ENCODE data around the gene NF1. TPM values are rescaled to one million over a fixed set of nuclear protein-coding genes. Genes with fewer than 3 reads are reported as not detected.

The NF1 gene
- polyA plus RNA-seq, 1 of the 3 experiments (the other 2 are of a cell fraction) = 19.6 TPM

GRCh38 chr17:31231852-31232251, 137.1 kb downstream of the NF1 start:
- Histone ChIP-seq H2AFZ (ENCODE audit: low read depth) (no peak overlapping the region), H3K9ac (no peak overlapping the region), H3K4me3 (ENCODE audit: low read depth in 2 of 2, low read length in 1 of 2) (no peak overlapping the region), H3K27me3 (ENCODE audit: insufficient read depth) (no peaks in the 10 kb centered on the region), H3K4me2 (no peak overlapping the region), H3K4me1 (ENCODE audit: control insufficient read depth in 1 of 2, insufficient read depth in 2 of 2, low read depth in 1 of 2, low read length in 1 of 2) (peaks cover 0 to 5% of the 10 kb centered on the region in 2 experiments; a peak in 2 of 4 replicates), H4K20me1 (ENCODE audit: insufficient read depth) (no peaks in the 10 kb centered on the region), H3K9me2 (no peaks in the 10 kb centered on the region), H3K79me2 (ENCODE audit: insufficient read depth) (no peaks in the 10 kb centered on the region), H3K36me3 (replicated peaks in 1 of 2; ENCODE audit: control insufficient read depth in 1 of 2, insufficient read depth in 2 of 2, low read length in 1 of 2) (peaks cover 78 to 79% of the 10 kb centered on the region in 2 experiments), H3K9me3 (no peaks in the 10 kb centered on the region), H3F3A (replicated peaks; ENCODE audit: insufficient read depth) (no peaks in the 10 kb centered on the region), H3K27ac (ENCODE audit: low read depth in 2 of 2, low read length in 1 of 2) (no peak overlapping the region)
- ChIA-PET POLR2A (no interaction called here), CTCF (interaction anchor here (0.6 to 1.4 kb wide), 2 partner anchors 9 to 15 kb away, joined by 3 to 4 read pairs; no protein-coding TSS in a partner anchor)
- TF ChIP-seq FOXJ3 (CRISPR knock-in tag; IDR thresholded peaks at IDR 0.05) = no peak
- TF ChIP-seq, protein P1, sequence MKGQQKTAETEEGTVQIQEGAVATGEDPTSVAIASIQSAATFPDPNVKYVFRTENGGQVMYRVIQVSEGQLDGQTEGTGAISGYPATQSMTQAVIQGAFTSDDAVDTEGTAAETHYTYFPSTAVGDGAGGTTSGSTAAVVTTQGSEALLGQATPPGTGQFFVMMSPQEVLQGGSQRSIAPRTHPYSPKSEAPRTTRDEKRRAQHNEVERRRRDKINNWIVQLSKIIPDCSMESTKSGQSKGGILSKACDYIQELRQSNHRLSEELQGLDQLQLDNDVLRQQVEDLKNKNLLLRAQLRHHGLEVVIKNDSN (IDR thresholded peaks at IDR 0.05; ENCODE audit: borderline replicate concordance, low read depth) = no peak
- TF ChIP-seq FOXM1 (IDR thresholded peaks at IDR 0.05; ENCODE audit: low read depth) = no peak
- TF ChIP-seq GABPA (IDR thresholded peaks at IDR 0.05; ENCODE audit: low read depth) = no peak
- TF ChIP-seq NFIC (IDR thresholded peaks at IDR 0.05; ENCODE audit: borderline replicate concordance) = no peak
- TF ChIP-seq MXI1 (IDR thresholded peaks at IDR 0.05; ENCODE audit: low read depth, low read length) = no peak
- TF ChIP-seq, protein P2, sequence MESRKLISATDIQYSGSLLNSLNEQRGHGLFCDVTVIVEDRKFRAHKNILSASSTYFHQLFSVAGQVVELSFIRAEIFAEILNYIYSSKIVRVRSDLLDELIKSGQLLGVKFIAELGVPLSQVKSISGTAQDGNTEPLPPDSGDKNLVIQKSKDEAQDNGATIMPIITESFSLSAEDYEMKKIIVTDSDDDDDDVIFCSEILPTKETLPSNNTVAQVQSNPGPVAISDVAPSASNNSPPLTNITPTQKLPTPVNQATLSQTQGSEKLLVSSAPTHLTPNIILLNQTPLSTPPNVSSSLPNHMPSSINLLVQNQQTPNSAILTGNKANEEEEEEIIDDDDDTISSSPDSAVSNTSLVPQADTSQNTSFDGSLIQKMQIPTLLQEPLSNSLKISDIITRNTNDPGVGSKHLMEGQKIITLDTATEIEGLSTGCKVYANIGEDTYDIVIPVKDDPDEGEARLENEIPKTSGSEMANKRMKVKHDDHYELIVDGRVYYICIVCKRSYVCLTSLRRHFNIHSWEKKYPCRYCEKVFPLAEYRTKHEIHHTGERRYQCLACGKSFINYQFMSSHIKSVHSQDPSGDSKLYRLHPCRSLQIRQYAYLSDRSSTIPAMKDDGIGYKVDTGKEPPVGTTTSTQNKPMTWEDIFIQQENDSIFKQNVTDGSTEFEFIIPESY (IDR thresholded peaks at IDR 0.05; ENCODE audit: borderline replicate concordance, low read depth) = no peak
- no peak for TF ChIP-seq RFX5 (IDR thresholded peaks at IDR 0.05; ENCODE audit: low read length)
- no peak for TF ChIP-seq CHD2 (IDR thresholded peaks at IDR 0.05; ENCODE audit: low read length, partially characterized antibody)
- no peak for TF ChIP-seq ELF1 (IDR thresholded peaks at IDR 0.05)
- TF ChIP-seq RAD21 (IDR thresholded peaks at IDR 0.05; ENCODE audit: low read length) = no peak
- TF ChIP-seq EP300 (IDR thresholded peaks at IDR 0.05; ENCODE audit: borderline replicate concordance in 1 of 2, low read depth in 1 of 2, low read length in 1 of 2) = no peak
- no peak for TF ChIP-seq TEAD4 (IDR thresholded peaks at IDR 0.05; ENCODE audit: borderline replicate concordance, insufficient read depth)
- no peak for TF ChIP-seq EZH2phosphoT487 (IDR thresholded peaks at IDR 0.05; ENCODE audit: borderline replicate concordance, low read depth)
- TF ChIP-seq FOSL2 (IDR thresholded peaks at IDR 0.05; ENCODE audit: borderline replicate concordance, low read depth) = no peak
- no peak for TF ChIP-seq MAX (IDR thresholded peaks at IDR 0.05; ENCODE audit: low read depth)
- no peak for TF ChIP-seq MEF2A (IDR thresholded peaks at IDR 0.05; ENCODE audit: borderline replicate concordance, low read depth)
- no peak for TF ChIP-seq RCOR1 (IDR thresholded peaks at IDR 0.05; ENCODE audit: low read length)
- TF ChIP-seq, protein P3, sequence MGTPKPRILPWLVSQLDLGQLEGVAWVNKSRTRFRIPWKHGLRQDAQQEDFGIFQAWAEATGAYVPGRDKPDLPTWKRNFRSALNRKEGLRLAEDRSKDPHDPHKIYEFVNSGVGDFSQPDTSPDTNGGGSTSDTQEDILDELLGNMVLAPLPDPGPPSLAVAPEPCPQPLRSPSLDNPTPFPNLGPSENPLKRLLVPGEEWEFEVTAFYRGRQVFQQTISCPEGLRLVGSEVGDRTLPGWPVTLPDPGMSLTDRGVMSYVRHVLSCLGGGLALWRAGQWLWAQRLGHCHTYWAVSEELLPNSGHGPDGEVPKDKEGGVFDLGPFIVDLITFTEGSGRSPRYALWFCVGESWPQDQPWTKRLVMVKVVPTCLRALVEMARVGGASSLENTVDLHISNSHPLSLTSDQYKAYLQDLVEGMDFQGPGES (IDR thresholded peaks at IDR 0.05; ENCODE audit: low read depth, low read length) = no peak
- no peak for TF ChIP-seq POLR2AphosphoS5 (IDR thresholded peaks at IDR 0.05; ENCODE audit: low read depth, low read length)
- no peak for DNase-seq
